Globus pallidus (tissue), 1 donor: ENCODE data around the gene RPTOR.
"Not testable (repeated sequence)": the region's sequence is repeated elsewhere in the genome, so short reads cannot be mapped to it uniquely, and the experiment has no call there.

ENCODE experiments used
- DNase-seq: peaks from one replicate; pipeline ENCODE4 v3.0.0-alpha.2; 2015; ENCODE audit warnings: low spot score

Gene RPTOR

GRCh38 chr17:80781807-80782277 is 237.2 kb downstream of the RPTOR start:
- no peak for DNase-seq

- no peak for DNase-seq
These were observed 238.1 kb downstream of the RPTOR start for GRCh38 chr17:80782536-80783427.

- DNase-seq, result no peak
These were observed 238.8 kb downstream of the RPTOR start for GRCh38 chr17:80783486-80783885.

GRCh38 chr17:80783971-80784370 is 239.3 kb downstream of the RPTOR start:
- DNase-seq, result no peak

GRCh38 chr17:80785477-80786178 is 241.0 kb downstream of the RPTOR start:
- DNase-seq, result no peak

- peak; percentile 43 for DNase-seq
These were observed 241.8 kb downstream of the RPTOR start for GRCh38 chr17:80786470-80786869.

- no peak for DNase-seq
These were observed 242.2 kb downstream of the RPTOR start for GRCh38 chr17:80786887-80787286.

GRCh38 chr17:80787881-80788280 is 243.2 kb downstream of the RPTOR start:
- no peak for DNase-seq

GRCh38 chr17:80789356-80789902 is 244.8 kb downstream of the RPTOR start:
- no peak for DNase-seq

- no peak for DNase-seq
These were observed 245.6 kb downstream of the RPTOR start for GRCh38 chr17:80790021-80790765.

GRCh38 chr17:80790981-80791742 is 246.5 kb downstream of the RPTOR start:
- no peak for DNase-seq

- DNase-seq, result peak; percentile 60
These were observed 247.2 kb downstream of the RPTOR start for GRCh38 chr17:80791758-80792284.

- DNase-seq, result no peak
These were observed 247.7 kb downstream of the RPTOR start for GRCh38 chr17:80792373-80792781.

- DNase-seq, result no peak
These were observed 248.8 kb downstream of the RPTOR start for GRCh38 chr17:80793421-80793820.

- DNase-seq, result no peak
These were observed 249.2 kb downstream of the RPTOR start for GRCh38 chr17:80793851-80794267.

GRCh38 chr17:80794281-80795089 is 249.8 kb downstream of the RPTOR start:
- DNase-seq, result no peak

- DNase-seq, result no peak
These were observed 250.5 kb downstream of the RPTOR start for GRCh38 chr17:80795090-80795580.

- DNase-seq, result peak; percentile 82
These were observed 251.1 kb downstream of the RPTOR start for GRCh38 chr17:80795754-80796153.

- DNase-seq, result no peak
These were observed 251.8 kb downstream of the RPTOR start for GRCh38 chr17:80796430-80796861.

GRCh38 chr17:80797222-80797621 is 252.6 kb downstream of the RPTOR start:
- not testable (repeated sequence) for DNase-seq
